GM21529 (cell line): Measurements from ENCODE around the gene DSTN.

Experiments used
- ATAC-seq: cut with Tn5 transposase; IDR thresholded peaks from one replicate; pipeline ENCODE4 v1.9.1; 2021; ENCODE audit not compliant: unreplicated experiment

Gene DSTN

GRCh38 chr20:17579369-17580039 is 9.6 kb downstream of the DSTN start:
- ATAC-seq: no peak

GRCh38 chr20:17580895-17581294 is 11.0 kb downstream of the DSTN start:
- no peak for ATAC-seq

GRCh38 chr20:17583126-17583525 is 13.3 kb downstream of the DSTN start:
- ATAC-seq: no peak

GRCh38 chr20:17584689-17585088 is 14.8 kb downstream of the DSTN start:
- ATAC-seq: no peak

GRCh38 chr20:17586250-17586649 is 16.4 kb downstream of the DSTN start:
- no peak for ATAC-seq

GRCh38 chr20:17587148-17587547 is 17.3 kb downstream of the DSTN start:
- no peak for ATAC-seq

- no peak for ATAC-seq
Measured at GRCh38 chr20:17587824-17588223, 17.9 kb downstream of the DSTN start.

- ATAC-seq: no peak
Measured at GRCh38 chr20:17589161-17589834, 19.4 kb downstream of the DSTN start.

GRCh38 chr20:17590245-17590644 is 20.4 kb downstream of the DSTN start:
- no peak for ATAC-seq

- ATAC-seq: no peak
Measured at GRCh38 chr20:17593902-17594301, 24.0 kb downstream of the DSTN start.

GRCh38 chr20:17594443-17594842 is 24.6 kb downstream of the DSTN start:
- ATAC-seq: no peak

- no peak for ATAC-seq
Measured at GRCh38 chr20:17595856-17596255, 26.0 kb downstream of the DSTN start.

GRCh38 chr20:17598013-17598550 is 28.2 kb downstream of the DSTN start:
- ATAC-seq: no peak

GRCh38 chr20:17601957-17602356 is 32.1 kb downstream of the DSTN start:
- no peak for ATAC-seq

- no peak for ATAC-seq
Measured at GRCh38 chr20:17602493-17602892, 32.6 kb downstream of the DSTN start.

GRCh38 chr20:17605131-17605660 is 35.3 kb downstream of the DSTN start:
- ATAC-seq: no peak

- no peak for ATAC-seq
Measured at GRCh38 chr20:17606001-17606400, 36.1 kb downstream of the DSTN start.

- ATAC-seq: no peak
Measured at GRCh38 chr20:17608701-17609497, 39.0 kb downstream of the DSTN start.

- no peak for ATAC-seq
Measured at GRCh38 chr20:17609811-17610377, 40.0 kb downstream of the DSTN start.

GRCh38 chr20:17610566-17611289 is 40.9 kb downstream of the DSTN start:
- no peak for ATAC-seq

- ATAC-seq: no peak
Measured at GRCh38 chr20:17611290-17611539, 41.3 kb downstream of the DSTN start.
